NOMO-1 treated with dmso at 0.1 percent for 144 hours (cell line): ENCODE results near the gene KCNK10.
A peak's percentile ranks its signal among the peaks of the same experiment; 100 is the strongest.

Experiments
- DNase-seq: peaks from one replicate; lab custom pipeline; 2025; ENCODE audit not compliant: unreplicated experiment; lab: John Stamatoyannopoulos, UW

KCNK10 gene

GRCh38 chr14:88229428-88229827 is 93.6 kb downstream of the KCNK10 start:
- DNase-seq = no peak

GRCh38 chr14:88228522-88229236 is 94.4 kb downstream of the KCNK10 start:
- no peak for DNase-seq

- DNase-seq = no peak
Measured at GRCh38 chr14:88227693-88228092, 95.4 kb downstream of the KCNK10 start.

- no peak for DNase-seq
Measured at GRCh38 chr14:88225721-88226120, 97.3 kb downstream of the KCNK10 start.

- DNase-seq = no peak
Measured at GRCh38 chr14:88218119-88218915, 104.8 kb downstream of the KCNK10 start.

GRCh38 chr14:88212691-88213090 is 110.4 kb downstream of the KCNK10 start:
- no peak for DNase-seq

GRCh38 chr14:88210426-88210825 is 112.6 kb downstream of the KCNK10 start:
- DNase-seq = no peak

- no peak for DNase-seq
Measured at GRCh38 chr14:88209273-88209672, 113.8 kb downstream of the KCNK10 start.

GRCh38 chr14:88208858-88209257 is 114.2 kb downstream of the KCNK10 start:
- DNase-seq = no peak

GRCh38 chr14:88204221-88204620 is 118.8 kb downstream of the KCNK10 start:
- DNase-seq = no peak

GRCh38 chr14:88203291-88203690 is 119.8 kb downstream of the KCNK10 start:
- DNase-seq = no peak

- no peak for DNase-seq
Measured at GRCh38 chr14:88202286-88202685, 120.8 kb downstream of the KCNK10 start.

- no peak for DNase-seq
Measured at GRCh38 chr14:88201851-88202250, 121.2 kb downstream of the KCNK10 start.

GRCh38 chr14:88199882-88200281 is 123.2 kb downstream of the KCNK10 start:
- DNase-seq = no peak

GRCh38 chr14:88198446-88198845 is 124.6 kb downstream of the KCNK10 start:
- no peak for DNase-seq

GRCh38 chr14:88196925-88197324 is 126.1 kb downstream of the KCNK10 start:
- no peak for DNase-seq

- DNase-seq = no peak
Measured at GRCh38 chr14:88196116-88196890, 126.8 kb downstream of the KCNK10 start.

GRCh38 chr14:88195676-88196075 is 127.4 kb downstream of the KCNK10 start:
- DNase-seq = no peak

GRCh38 chr14:88194531-88194930 is 128.5 kb downstream of the KCNK10 start:
- no peak for DNase-seq

GRCh38 chr14:88191605-88192004 is 131.5 kb downstream of the KCNK10 start:
- no peak for DNase-seq

GRCh38 chr14:88189417-88190191 is 133.5 kb downstream of the KCNK10 start:
- DNase-seq = peak; percentile 52
